ENCODE results near the gene TTYH1.
"Not testable (repeated sequence)": the region's sequence is repeated elsewhere in the genome, so short reads cannot be mapped to it uniquely, and the experiment has no call there.

DNA sequence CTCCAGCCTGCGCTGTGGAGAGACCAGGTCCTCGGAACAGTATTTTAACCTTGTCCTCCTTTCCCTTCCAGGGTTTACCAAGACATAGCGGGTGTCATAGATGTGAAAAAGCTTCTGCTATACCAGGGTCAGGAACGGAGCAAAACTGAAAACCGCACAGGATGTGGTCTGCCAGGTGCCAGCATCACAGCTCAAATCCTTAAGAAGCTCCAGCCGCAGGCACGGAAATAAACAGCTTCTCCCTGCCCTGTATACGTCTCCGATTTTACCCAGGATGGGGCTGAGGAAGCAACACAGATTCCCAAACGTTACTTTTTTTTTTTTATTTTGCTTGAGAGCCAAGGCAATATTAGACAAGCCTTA is 44.8 kb upstream of the TTYH1 start:
- TF ChIP-seq, protein P1, sequence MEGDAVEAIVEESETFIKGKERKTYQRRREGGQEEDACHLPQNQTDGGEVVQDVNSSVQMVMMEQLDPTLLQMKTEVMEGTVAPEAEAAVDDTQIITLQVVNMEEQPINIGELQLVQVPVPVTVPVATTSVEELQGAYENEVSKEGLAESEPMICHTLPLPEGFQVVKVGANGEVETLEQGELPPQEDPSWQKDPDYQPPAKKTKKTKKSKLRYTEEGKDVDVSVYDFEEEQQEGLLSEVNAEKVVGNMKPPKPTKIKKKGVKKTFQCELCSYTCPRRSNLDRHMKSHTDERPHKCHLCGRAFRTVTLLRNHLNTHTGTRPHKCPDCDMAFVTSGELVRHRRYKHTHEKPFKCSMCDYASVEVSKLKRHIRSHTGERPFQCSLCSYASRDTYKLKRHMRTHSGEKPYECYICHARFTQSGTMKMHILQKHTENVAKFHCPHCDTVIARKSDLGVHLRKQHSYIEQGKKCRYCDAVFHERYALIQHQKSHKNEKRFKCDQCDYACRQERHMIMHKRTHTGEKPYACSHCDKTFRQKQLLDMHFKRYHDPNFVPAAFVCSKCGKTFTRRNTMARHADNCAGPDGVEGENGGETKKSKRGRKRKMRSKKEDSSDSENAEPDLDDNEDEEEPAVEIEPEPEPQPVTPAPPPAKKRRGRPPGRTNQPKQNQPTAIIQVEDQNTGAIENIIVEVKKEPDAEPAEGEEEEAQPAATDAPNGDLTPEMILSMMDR (IDR thresholded peaks at IDR 0.05): not testable (repeated sequence)
- TF ChIP-seq POLR2A (IDR thresholded peaks at IDR 0.05): not testable (repeated sequence)
